HG03378 (cell line): ENCODE data around the gene RPS28.
A peak's percentile ranks its signal among the peaks of the same experiment; 100 is the strongest.
"Not testable (repeated sequence)": the region's sequence is repeated elsewhere in the genome, so short reads cannot be mapped to it uniquely, and the experiment has no call there.

Experiments used
- ATAC-seq: cut with Tn5 transposase; IDR thresholded peaks from one replicate; pipeline ENCODE4 v1.9.1; 2021; ENCODE audit warnings: mild to moderate bottlenecking, moderate library complexity; ENCODE audit not compliant: unreplicated experiment

The RPS28 gene

GRCh38 chr19:8321067-8321985 is at the start of gene RPS28, which contains the start of gene NDUFA7:
Gene RPS28 (plus strand): TSS chr19:8321496. CDS start chr19:8321531, 35 bp downstream.
Gene NDUFA7 (minus strand): TSS chr19:8321375. CDS start chr19:8321358, 17 bp downstream.
- ATAC-seq, result peak; percentile 70

DNA sequence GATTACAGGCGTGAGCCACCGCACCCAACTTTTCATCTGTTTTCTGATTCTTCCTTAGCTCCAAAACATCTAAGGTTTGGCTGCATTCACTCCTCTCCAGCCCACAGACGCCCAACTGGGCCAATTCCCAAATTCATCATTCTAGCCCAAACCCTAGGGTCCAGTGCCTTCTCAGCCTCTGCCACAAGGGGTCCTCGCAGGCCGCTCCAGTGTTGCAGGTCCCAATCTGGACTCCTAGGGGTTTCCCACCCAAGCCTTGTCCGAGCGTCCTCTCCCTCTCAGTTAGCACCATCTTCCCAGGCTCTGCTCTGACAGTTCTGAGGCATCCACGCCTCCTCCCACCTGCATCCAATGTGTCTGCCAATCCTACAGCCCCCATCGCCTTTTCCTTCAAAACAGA is 44.8 kb upstream of the RPS28 start:
- ATAC-seq, result not testable (repeated sequence)

DNA sequence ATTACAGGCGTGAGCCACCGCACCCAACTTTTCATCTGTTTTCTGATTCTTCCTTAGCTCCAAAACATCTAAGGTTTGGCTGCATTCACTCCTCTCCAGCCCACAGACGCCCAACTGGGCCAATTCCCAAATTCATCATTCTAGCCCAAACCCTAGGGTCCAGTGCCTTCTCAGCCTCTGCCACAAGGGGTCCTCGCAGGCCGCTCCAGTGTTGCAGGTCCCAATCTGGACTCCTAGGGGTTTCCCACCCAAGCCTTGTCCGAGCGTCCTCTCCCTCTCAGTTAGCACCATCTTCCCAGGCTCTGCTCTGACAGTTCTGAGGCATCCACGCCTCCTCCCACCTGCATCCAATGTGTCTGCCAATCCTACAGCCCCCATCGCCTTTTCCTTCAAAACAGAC is 30.0 kb upstream of the RPS28 start:
- not testable (repeated sequence) for ATAC-seq

DNA sequence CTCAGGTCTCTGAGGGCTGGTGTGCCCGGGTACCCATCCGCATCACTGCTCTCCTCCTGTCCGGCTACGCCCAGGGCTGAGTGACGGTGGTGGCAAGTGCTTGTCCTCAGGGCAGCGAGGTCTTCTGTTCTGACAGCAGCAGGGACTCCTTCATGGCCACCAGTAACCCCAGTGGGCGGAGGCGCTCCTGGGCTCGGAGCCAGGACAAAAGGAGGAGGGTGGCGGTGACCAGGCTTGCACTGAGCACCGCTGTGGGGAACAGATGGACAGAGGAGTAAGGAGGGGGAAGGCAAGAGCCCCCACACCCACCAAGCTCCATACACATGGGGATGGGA is 19.0 kb upstream of the RPS28 start:
- no peak for ATAC-seq

GRCh38 chr19:8302734-8303133 is 18.6 kb upstream of the RPS28 start:
- no peak for ATAC-seq

GRCh38 chr19:8304841-8305621 is 16.3 kb upstream of the RPS28 start:
- ATAC-seq, result no peak

- no peak for ATAC-seq
Measured at GRCh38 chr19:8305798-8306197, 15.5 kb upstream of the RPS28 start.

DNA sequence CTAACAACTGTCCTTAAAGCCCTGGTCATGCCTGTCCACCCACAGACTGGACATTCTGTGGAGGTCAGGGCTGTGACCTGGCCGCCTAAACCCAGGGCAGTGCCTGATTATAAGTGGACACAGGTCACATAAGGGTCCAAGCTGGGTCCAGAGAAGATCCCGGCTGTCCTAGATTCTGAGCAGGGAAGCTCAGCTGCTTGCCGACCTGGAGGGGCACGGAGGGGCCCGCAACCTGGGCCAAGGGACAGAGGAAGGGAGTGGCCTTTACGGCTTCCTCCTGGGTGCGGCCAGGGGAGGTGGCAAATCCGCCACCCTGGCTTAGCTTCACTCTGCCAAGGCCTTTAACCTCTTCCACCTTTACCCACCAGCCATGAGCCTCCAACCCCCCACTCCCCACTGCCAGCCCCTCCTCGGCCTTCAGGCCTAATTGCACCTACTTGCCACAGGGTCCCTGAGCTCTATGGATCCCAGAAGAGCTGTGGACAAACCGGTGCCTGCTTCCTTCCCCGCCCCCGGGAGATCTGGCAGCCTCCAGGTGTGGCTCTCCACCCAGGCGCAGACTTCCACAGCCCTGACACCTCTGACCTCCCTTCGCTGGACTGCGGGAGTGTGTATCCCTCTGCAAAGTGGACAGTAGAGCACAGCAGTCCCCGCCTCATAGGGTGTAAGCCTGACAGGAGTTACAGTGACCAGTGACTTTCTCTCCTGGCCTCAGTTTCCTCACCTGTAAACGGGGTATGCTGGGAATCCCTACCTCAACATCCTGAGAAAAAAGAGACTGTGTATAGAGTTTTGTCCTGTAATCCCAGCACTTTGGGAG is 14.9 kb upstream of the RPS28 start:
- no peak for ATAC-seq

DNA sequence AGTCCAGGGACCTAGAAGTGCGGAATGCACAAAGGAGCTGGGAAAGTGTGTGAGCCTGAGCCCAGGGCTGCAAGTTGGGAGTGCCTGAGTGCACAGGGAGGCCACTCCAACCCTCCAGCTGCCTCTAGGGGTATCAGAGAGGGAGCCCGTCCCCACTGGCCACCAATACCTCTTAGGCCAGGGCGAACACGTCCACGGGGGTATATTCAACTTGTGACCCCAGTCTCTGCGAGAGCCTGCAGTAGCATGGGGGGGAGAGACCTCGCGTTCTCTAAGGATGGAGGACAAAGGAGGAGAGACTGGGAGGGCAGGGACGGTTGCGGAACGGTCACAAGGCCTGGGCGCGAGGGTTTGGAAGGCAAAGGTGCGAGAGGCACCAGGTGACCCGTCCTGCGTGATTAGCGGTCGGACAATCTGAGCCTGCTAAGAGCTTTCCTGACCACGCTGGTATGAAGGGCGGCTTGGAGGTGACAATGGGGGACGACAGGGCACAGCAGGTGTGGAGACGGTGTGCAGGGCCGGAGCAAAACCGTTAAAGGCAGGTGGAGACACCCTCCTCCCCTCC is 13.8 kb upstream of the RPS28 start:
- no peak for ATAC-seq

GRCh38 chr19:8307965-8308866 is 13.1 kb upstream of the RPS28 start, which contains the start of gene CD320:
Gene CD320 (minus strand): TSS chr19:8308358. CDS start chr19:8308290, 68 bp downstream.
- ATAC-seq, result peak; percentile 53

GRCh38 chr19:8308891-8309291 is 12.4 kb upstream of the RPS28 start:
- no peak for ATAC-seq

DNA sequence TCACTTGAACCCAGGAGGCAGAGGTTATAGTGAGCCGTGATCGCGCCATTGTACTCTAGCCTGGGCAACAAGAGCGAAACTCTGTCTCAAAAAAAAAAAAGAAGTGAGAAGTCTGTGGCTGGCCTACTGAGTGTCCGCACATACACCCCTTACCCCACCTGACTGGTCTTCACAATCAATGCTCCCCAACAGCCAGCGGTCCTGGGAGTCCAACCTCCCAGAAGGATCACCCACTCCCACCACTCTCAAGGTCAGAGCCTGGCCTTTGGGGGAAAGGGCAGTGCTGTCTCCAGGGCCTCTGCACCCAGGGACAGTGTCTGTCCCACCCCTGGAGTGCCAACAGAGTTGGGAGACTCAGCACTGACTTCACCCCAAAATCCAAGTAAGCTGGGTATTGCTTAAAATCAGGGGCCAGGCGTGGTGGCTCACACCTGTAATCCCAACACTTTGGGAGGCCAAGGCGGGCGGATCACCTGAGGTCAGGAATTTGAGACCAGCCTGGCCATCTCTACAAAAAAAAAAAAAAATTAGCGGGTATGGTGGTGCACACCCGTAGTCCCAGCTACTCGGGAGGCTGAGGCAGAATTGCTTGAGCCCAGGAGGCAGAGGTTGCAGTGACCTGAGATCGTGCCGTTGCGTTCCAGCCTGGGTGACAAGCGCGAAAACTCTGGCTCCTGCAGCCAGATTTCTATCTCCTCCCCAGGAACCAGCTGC is 10.8 kb upstream of the RPS28 start:
- no peak for ATAC-seq

DNA sequence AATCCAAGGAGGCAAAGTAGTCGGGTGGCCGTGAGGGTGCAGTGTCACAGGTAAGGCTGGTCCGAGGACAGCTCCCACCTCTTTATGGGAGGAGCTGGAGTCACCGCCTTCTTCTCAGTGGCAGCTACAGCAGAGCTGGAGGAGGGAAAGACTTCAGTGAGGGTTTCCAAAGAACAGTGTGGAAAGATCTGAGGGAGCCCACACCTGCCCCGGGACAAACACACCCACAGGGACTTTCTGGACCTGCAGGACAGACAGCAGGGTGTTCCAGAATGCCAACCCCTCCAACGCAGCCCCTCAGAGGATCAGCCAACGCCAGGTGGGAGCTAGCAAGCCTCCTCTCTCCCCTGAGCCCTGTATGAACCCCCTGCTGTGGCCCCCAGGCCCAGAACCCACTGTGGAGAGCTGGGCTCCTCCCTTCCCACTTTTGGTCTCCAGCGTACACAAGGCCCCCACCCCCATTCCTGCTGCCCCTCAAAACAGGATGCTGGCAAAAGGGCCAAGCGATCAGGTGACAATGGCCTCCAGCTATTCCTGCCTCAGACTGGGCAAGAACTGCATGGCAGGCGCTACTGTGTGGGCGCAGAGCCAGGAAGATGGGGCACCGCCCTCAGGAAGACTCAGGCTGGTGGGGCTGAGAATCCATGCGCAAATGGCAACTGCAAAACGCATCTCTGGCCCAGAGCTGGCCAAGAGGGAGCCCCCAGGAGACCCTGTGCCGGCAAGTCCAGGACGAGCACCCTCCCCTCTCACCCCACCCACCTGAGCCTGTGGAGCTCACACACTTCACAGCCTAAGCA is 9.6 kb upstream of the RPS28 start:
- no peak for ATAC-seq

DNA sequence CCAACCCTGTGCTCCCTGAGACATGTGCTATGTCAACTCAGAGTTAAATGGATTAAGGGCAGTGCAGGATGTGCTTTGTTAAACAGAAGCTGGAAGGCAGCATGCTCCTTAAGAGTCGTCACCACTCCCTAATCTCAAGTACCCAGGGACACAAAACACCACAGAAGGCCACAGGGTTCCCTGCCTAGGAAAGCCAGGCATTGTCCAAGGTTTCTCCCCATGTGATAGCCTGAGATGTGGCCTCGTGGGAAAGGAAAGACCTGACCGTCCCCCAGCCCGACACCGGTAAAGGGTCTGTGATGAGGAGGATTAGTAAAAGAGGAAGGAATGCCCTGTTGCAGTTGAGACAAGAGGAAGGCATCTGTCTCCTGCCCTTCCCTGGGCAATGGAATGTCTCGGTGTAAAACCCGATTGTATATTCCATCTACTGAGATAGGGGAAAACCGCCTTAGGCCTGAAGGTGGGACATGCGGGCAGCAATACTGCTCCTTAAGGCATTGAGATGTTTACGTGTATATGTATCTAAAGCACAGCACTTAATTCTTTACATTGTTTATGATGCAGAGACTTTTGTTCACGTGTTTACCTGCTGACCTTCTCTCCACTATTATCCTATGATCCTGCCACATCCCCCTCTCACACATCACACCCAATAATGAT is 6.2 kb upstream of the RPS28 start:
- ATAC-seq, result not testable (repeated sequence)

GRCh38 chr19:8316351-8317125 is 4.8 kb upstream of the RPS28 start:
- no peak for ATAC-seq

GRCh38 chr19:8318835-8319234 is 2.5 kb upstream of the RPS28 start:
- not testable (repeated sequence) for ATAC-seq
